Activated T-cell treated with anti-CD3 and anti-CD28 coated beads for 48 hours (primary cell): ENCODE measurements around the gene TMX4.

Source experiments
- DNase-seq: peaks from one replicate; pipeline ENCODE4 v3.0.0-alpha.2; 2020; ENCODE audit warnings: low read depth

Gene TMX4

DNA sequence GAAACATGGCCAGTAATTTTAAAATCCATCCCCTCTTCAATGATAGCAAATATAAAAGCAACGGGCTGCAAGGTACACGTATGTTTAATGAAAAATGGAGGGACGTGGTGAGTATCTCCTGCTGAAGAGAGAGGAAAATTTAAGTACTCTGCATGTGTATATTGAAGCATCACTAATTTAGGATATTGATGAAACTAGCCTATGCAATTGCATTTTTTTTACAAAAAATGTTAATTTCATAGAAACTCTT lies 362 bp upstream of the TMX4 start:
- DNase-seq = no peak

DNA sequence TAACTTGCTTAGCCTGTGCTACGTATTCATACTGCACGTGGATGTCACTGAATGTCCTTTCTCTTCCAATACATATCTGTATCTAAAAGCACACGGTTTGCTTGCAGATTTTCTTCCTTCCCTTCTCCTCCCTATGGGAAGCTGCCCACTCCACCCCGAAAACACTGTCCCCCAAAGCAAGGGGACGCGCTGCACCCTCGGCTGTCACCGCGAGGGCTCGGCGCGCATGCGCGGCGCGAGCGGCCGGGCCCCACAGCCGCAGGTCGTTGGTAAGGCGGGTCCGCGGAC lies 659 bp downstream of the TMX4 start:
- peak; percentile 61 for DNase-seq

- DNase-seq = no peak
These were observed 6.8 kb downstream of the TMX4 start for GRCh38 chr20:8012724-8013123.

GRCh38 chr20:8008733-8009132 lies 10.8 kb downstream of the TMX4 start:
- DNase-seq = no peak

DNA sequence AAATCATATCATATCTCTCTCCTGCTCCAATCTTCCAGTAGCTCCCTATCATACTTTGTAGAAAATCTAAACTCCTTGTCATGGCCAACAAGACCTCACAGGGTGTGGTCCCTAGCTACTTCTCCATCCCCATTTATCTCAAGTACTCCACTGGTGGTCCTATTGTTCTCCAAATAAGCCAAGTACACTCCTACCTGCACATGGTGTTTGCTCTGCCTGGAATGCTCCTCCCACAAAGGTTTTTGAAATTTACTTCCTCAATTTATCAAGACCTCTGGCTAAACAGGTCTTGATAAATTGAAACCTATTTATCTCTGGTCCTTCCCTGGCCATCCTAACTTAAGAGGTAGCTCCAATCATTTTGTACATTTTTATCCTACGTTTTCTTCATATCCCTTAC lies 12.1 kb downstream of the TMX4 start:
- no peak for DNase-seq

DNA sequence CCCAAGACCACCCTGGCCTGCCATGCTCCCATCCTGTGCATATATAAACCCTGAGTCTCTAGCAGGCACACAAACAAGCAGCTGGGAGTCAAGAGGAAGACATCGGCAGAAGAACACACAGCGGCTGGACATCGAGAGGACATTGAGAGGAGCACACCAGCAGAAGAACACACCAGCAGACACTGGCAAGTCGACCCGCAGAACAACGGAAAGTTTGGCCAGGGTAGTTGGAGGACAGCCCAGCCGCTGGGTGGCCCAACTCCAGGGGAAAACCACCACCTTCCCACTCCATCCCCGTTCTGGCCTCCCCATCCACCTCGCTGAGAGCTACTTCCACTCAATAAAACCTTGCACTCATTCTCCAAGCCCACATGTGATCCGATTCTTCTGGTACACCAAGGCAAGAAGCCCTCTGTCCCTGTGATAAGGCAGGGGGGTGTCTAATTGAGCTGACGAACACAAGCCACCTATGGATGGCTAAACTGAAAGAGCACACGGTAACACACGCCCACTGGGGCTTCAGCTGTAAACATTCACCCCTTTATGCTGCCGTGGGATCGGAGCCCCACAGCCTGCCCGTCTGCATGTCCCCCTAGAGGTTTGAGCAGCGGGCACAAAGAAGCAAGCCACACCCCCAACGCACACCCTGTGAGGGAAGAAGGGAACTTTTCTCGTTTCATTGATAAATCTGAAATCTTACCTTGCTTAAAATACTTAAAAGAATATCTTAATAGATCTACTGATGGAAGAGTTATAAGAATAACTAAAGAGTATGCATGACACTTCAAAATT lies 13.8 kb downstream of the TMX4 start:
- DNase-seq = no peak

DNA sequence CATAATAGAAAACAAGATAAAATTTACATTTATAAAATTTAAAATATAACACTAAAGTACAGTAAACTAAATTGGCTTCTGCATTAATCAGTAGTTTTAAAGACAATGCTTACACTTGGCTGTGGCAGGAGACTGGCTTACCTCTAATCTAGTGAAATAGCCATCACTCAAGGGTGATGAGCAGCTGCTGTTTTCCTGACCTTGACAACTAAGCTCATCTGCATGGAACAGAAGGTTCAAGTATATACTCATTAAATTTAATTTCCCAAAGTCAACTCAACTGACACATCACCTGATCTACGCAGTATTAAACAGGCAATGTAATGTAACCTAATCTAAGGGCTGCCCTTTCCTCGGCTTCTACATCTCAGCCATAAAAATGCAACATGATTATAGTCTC lies 14.5 kb downstream of the TMX4 start:
- DNase-seq = no peak

DNA sequence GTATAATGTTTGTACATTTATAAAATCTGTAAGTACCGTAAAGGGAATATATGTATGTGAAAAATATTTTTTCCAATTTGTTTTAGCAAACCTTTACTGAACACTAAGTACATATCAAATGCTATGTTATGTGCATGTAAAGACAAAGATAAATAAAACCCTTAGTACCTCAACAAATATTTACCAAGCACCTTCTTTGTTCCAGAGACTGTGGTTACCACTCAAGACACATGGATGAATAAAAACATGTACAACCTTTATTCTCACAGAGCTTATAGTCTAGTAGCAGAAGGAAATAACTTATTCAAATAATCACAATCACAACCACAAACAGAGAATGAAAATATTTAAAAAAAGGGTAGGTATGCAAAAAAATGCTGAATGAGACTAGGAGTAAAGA lies 17.5 kb downstream of the TMX4 start:
- DNase-seq = no peak

- DNase-seq = no peak
These were observed 18.8 kb downstream of the TMX4 start for GRCh38 chr20:8000796-8001195.

- no peak for DNase-seq
These were observed 22.7 kb downstream of the TMX4 start for GRCh38 chr20:7996898-7997297.

DNA sequence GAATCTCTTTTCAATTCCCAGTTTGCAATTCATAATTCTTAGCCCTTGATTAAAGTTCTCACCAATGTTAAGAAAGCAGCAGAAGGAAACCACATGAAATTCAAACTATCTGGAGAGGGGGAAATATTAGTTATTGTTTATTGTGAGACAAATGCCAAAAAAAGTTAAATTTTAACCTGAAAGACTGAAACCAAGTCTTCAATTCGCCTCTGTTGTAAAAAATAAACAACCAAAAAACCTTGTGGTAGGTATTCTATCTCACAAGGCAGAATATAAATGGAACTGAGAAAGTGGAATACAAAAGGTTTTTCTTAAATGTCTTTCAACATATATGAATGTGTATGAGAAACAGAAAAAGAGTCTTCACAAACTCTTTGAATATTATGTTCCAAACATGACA lies 24.8 kb downstream of the TMX4 start:
- no peak for DNase-seq

DNA sequence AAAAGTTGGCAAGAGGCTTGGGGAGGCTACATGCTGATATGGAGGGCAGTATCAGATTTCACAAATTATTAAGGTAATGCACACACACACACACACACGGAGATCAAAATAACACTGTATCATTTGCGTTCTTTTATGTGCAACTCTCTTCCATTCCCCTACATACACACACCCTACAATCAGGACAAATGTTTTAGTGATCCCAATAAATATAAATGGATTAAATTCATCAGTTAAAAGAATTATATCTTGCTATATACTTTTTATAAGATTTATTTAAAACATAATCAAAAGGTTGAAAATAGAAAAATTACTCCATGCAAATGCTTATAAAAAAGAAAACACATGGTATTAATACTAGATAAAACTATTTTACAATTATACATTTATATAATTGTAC lies 25.9 kb downstream of the TMX4 start:
- no peak for DNase-seq

DNA sequence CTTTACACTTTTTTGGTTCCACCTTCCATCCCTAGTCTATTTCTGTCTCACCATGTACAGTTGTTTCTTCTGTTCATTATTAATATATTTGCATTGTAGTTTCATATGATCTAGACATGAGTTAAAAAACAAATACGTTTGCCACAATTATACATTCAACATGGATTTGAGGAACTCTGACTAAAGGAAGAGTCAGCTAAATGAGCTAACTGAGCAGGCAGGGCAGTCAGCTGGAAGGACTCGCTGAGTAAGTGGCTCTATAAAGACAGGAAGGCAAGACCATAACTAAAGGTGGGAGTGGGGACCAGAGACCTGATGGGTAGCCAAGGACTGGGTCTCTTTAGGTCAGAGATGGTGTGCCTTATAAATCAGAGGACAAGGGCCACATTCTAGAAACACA lies 26.3 kb downstream of the TMX4 start:
- no peak for DNase-seq

- DNase-seq = no peak
These were observed 29.2 kb downstream of the TMX4 start for GRCh38 chr20:7990385-7990784.

DNA sequence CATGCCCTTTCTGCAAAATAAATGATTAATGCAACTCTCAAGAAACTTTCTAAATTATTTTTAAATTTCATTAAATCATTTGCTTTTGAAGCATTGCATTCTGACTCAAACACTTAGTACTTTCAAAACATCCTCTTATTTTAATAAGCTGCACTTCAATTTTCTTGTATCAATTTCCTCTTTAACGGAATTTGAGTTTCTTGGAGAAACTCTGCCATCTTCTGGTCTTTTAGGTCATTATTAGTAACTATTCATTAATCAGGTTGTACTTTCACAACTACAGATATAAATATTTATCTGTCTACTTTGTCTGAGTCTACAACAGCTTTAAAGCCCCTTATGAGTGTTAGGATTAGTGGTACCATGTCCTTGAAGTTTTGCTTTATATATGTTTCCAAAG lies 30.2 kb downstream of the TMX4 start:
- no peak for DNase-seq

GRCh38 chr20:7985916-7986315 lies 33.6 kb downstream of the TMX4 start:
- no peak for DNase-seq

GRCh38 chr20:7984192-7984591 lies 35.4 kb downstream of the TMX4 start:
- DNase-seq = no peak

DNA sequence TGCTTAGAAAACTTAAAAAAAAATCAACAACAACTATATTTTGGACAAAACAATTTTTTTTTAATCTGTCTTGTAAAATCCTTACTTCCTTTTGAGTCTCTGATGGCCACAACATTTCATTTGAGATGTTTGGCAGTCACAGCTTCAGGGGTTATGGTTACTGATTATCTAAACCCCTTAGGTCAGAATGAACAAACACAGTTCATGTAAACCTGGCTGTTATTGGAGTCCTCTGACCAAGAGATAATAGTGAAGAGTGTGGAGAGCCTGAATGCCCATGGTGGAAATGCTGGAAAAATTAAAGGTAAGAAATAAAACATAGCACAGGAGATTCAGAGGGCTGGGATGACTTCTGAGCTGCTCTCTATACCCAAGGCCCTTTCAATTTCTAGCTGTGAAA lies 38.2 kb downstream of the TMX4 start:
- no peak for DNase-seq

DNA sequence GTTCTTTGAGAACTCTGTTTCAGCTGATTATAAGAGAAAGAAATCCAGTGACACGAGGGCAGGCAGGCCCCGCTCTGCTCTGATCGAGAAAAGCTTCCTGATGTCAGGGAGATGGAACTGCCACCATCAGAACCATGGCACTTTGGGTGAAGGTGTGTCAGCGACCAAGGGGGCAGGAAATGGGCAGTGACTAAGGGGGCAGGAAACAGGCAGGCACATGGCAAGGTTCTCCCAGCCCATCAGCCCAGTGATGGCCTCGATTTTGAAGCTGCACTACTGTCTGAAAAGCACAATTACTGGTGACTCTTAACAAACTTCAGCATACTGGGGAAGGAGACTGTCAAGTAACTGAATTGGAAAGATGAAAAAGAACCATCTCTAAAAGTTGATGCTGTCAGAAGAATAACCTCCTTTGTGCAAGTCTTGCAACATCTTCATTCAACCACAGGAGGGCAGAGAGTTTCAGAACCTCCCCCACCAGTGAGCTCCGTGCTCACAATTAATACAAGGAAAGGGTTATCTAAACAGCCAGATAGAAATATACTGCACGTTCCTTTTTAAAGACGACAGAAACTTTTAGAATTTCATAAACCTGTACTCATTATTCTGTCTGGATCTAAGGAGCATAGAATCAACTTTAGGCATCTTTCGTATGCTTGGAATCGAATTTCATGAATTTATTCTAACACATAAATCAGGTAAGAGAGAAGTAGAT lies 39.1 kb downstream of the TMX4 start:
- DNase-seq = no peak

DNA sequence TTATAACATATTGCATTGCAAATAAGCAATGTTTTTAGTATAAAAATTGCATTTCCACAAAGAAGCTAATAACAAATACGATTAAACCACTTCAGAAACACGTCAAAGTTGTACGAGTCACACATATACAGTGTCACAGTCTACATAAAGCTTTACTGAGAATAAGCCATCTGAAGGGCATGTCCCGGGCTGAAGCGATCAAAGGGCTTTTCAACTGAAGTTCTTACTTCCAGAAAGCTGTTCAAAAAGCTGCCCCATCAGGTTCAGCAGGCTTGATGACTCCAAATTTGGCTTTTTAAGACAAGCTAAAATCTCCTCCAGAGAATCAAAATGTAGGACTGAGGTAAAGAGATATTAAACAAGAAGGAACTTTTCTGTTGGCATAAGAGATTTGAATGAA lies 41.9 kb downstream of the TMX4 start:
- no peak for DNase-seq

DNA sequence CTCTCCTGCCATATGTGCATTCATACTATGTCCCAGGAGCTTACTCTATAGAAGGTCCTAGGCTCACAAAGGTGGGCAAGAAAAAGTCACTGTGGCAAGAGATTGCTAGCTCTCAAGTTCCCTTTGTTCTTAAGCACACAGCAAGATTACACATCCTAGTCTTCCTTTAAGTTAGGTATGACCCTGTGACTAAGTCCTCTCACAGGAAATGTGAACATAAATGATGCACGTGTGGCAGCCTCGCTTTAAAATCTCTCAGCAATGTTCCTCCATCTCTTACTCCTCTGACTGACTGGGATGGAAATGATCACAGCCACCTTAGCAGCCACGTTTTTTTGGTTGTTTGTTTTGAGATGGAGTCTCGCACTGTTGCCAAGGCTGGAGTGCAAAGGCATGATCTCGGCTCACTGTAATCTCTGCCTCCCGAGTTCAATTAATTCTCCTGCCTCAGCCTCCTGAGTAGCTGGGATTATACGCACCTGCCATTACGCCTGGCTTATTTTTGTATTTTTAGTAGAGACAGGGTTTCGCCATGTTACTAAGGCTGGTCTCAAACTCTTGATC lies 43.6 kb downstream of the TMX4 start:
- no peak for DNase-seq

DNA sequence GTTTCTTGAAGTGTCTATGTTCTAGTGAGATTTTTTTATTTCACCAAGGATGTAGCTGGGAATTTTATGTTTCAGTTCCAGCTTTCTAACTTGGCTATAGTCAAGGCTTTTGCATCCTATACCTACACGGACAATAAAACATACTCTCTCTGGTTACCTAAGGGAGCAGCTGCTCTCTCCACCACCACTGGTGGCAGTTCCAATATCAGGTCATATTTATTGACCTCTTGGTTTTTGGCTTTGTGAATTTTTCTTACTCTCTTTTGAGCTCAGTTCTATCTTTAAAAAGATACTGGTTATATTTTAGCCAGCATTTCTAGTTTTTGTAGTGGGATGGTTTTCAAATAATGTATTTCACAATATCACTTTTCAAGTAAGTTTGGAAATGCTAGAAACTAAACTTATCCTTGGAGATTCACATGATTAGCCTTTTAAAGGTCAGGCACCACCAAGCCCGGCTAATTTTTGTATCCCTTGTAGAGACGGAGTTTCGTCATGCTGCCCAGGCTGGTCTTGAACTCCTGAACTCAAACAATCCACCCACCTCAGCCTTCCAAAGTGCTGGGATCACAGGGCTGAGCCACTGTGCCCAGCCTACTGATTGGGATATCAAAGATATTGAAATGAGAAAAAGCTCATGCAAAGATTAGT lies 44.7 kb downstream of the TMX4 start:
- DNase-seq = no peak

DNA sequence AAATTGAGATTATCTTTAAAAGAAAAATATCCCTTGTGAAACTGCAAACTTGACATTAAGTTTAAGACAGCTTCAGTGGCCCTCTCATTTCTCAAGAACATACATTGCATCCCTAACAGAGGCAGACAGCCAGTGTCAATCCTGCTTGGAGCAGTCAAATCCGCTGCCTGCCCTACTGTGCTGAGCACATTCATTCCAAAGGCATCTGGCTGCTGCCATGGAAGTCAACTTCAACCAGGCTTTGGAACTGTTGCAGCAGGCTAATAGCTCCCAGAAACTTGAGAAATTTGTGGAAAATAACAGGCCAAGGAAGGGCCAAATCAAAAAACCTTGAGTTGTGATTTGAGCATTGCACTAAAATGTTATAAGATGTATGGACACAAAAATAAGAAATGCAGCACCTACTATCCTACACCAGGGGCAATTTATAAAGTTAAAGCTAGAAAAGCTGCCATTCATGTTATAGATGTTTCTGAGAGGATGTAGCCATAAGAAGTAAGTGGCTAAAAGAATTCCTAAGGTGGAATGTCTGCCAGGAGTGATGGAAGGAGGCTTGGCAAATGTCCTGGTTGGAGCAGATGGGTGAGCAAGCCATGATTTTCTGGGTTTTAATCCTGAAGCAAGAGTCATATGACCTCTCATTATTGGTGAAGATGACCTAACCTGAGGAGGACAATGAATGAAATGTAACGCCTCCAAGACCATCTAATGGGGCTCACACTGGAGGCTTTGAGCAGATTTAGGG lies 47.9 kb downstream of the TMX4 start:
- DNase-seq = no peak
